Fibroblast of gingiva (primary cell): ENCODE data around the gene SLC26A9.

ENCODE experiments used
- DNase-seq: peaks from one replicate; pipeline ENCODE4 v3.0.0-alpha.2; 2011; ENCODE audit warnings: low read depth

The SLC26A9 gene

GRCh38 chr1:205973377-205974232, 30.3 kb upstream of the SLC26A9 start:
- DNase-seq, result no peak

- no peak for DNase-seq
These were observed 29.4 kb upstream of the SLC26A9 start for GRCh38 chr1:205972491-205973168.

- DNase-seq, result no peak
These were observed 28.8 kb upstream of the SLC26A9 start for GRCh38 chr1:205972081-205972480.

GRCh38 chr1:205971082-205971481, 27.8 kb upstream of the SLC26A9 start:
- DNase-seq, result no peak

- DNase-seq, result no peak
These were observed 27.2 kb upstream of the SLC26A9 start for GRCh38 chr1:205970486-205970885.

- no peak for DNase-seq
These were observed 26.0 kb upstream of the SLC26A9 start for GRCh38 chr1:205969229-205969628.

- DNase-seq, result no peak
These were observed 24.5 kb upstream of the SLC26A9 start for GRCh38 chr1:205967554-205968335.

- no peak for DNase-seq
These were observed 22.0 kb upstream of the SLC26A9 start for GRCh38 chr1:205965036-205965884.

GRCh38 chr1:205963352-205964155, 20.3 kb upstream of the SLC26A9 start:
- DNase-seq, result no peak

- no peak for DNase-seq
These were observed 19.6 kb upstream of the SLC26A9 start for GRCh38 chr1:205962821-205963221.

GRCh38 chr1:205961991-205962820, 18.9 kb upstream of the SLC26A9 start:
- no peak for DNase-seq

GRCh38 chr1:205961405-205961804, 18.1 kb upstream of the SLC26A9 start:
- DNase-seq, result no peak

GRCh38 chr1:205959789-205960188, 16.5 kb upstream of the SLC26A9 start:
- no peak for DNase-seq

GRCh38 chr1:205955499-205955898, 12.2 kb upstream of the SLC26A9 start:
- no peak for DNase-seq

GRCh38 chr1:205954819-205955404, 11.7 kb upstream of the SLC26A9 start:
- DNase-seq, result no peak

GRCh38 chr1:205951746-205952145, 8.5 kb upstream of the SLC26A9 start:
- no peak for DNase-seq

GRCh38 chr1:205950826-205951549, 7.7 kb upstream of the SLC26A9 start:
- DNase-seq, result peak; percentile 60

GRCh38 chr1:205950280-205950679, 7.0 kb upstream of the SLC26A9 start:
- peak; percentile 91 for DNase-seq

- DNase-seq, result no peak
These were observed 6.5 kb upstream of the SLC26A9 start for GRCh38 chr1:205949753-205950152.
